Endodermal cell (in vitro differentiated cells): ENCODE results near the gene OR2D3. TPM values are rescaled to one million over a fixed set of nuclear protein-coding genes. Genes with fewer than 3 reads are reported as not detected.
"Not testable (repeated sequence)": the region's sequence is repeated elsewhere in the genome, so short reads cannot be mapped to it uniquely, and the experiment has no call there.

Experiments
- DNase-seq: peaks from one replicate; pipeline ENCODE4 v3.0.0-alpha.2; 2017
- H3K27ac ChIP-seq: 2 replicates; pipeline ENCODE4 v1.5.1; 2013; ENCODE audit warnings: mild to moderate bottlenecking, low read depth, low read length, moderate library complexity
- H3K27me3 ChIP-seq: 2 replicates; pipeline ENCODE4 v1.6.1; 2013; ENCODE audit warnings: mild to moderate bottlenecking, low read length, moderate library complexity; ENCODE audit not compliant: insufficient read depth, control insufficient read depth, poor library complexity, severe bottlenecking
- H3K36me3 ChIP-seq: 2 replicates; pipeline ENCODE4 v1.7.0; 2013; ENCODE audit warnings: mild to moderate bottlenecking, low read length, moderate library complexity; ENCODE audit not compliant: control insufficient read depth, insufficient read depth
- H3K4me1 ChIP-seq: one replicate; pipeline ENCODE4 v1.7.0; 2013; ENCODE audit warnings: low read length; ENCODE audit not compliant: control insufficient read depth, insufficient read depth
- H3K4me3 ChIP-seq: 2 replicates; pipeline ENCODE4 v1.5.1; 2013; ENCODE audit warnings: mild to moderate bottlenecking, low read length, moderate library complexity
- H3K9ac ChIP-seq: 2 replicates; pipeline ENCODE4 v1.6.1; 2013; ENCODE audit warnings: mild to moderate bottlenecking, low read length, moderate library complexity; ENCODE audit not compliant: poor library complexity, severe bottlenecking; ENCODE audit errors: extremely low read depth
- H3K9me3 ChIP-seq: 2 replicates; pipeline ENCODE4 v1.6.1; 2013; ENCODE audit warnings: mild to moderate bottlenecking, low read length, moderate library complexity; ENCODE audit not compliant: control insufficient read depth
- H3K27ac Mint-ChIP-seq: 2 replicates; pipeline ENCODE4 v1.8.0; 2020; ENCODE audit warnings: mixed read lengths
- H3K27me3 Mint-ChIP-seq: 2 replicates; pipeline ENCODE4 v1.8.0; 2021; ENCODE audit warnings: mild to moderate bottlenecking, mixed read lengths; ENCODE audit not compliant: insufficient read depth
- H3K36me3 Mint-ChIP-seq: 2 replicates; pipeline ENCODE4 v1.8.0; 2020; ENCODE audit warnings: low read depth, mixed read lengths
- H3K4me1 Mint-ChIP-seq: 2 replicates; pipeline ENCODE4 v1.8.0; 2020; ENCODE audit warnings: mixed read lengths
- H3K4me3 Mint-ChIP-seq: 2 replicates; pipeline ENCODE4 v1.8.0; 2020; ENCODE audit warnings: mild to moderate bottlenecking, moderate library complexity, mixed read lengths
- H3K9me3 Mint-ChIP-seq: 2 replicates; pipeline ENCODE4 v1.8.0; 2020; ENCODE audit warnings: mild to moderate bottlenecking, mixed read lengths
- WGBS, 2 experiments: methylation state at CpG; one replicate each; pipeline versions ENCODE4 v1.1.5 to v1.1.7; 2013; ENCODE audit warnings: missing lambda C conversion rate in 2 of 2, mixed read lengths in 1 of 2; ENCODE audit not compliant: insufficient coverage in 1 of 2, insufficient read length in 1 of 2; 5-methylcytosine and 5-hydroxymethylcytosine counted together
- total RNA-seq, 2 donors: library from RNA; stranded (reverse); fragmentation: NEBNext Ultra II Directional in 1 of 2; extraction: Animal tissue kit (Norgen Biotek cat#: 25700) in 1 of 2; gene quantifications; 2 replicates in 1 of 2; 3 replicates in 1 of 2; pipeline ENCODE4 v1.2.1, GENCODE V29; 2021
- TF ChIP-seq, protein P1 (sequence below): fragments of 200-600 bp; sonication (generic); conservative IDR thresholded peaks from 2 replicates; pipeline ENCODE4 v1.5.0; 2021; ENCODE audit warnings: antibody characterized with exemption, mild to moderate bottlenecking

Gene OR2D3
- total RNA-seq, 2 donors from 2014 or later = not detected

GRCh38 chr11:6900327-6900999, 20.3 kb upstream of the OR2D3 start:
- H3K27ac ChIP-seq = no peak overlapping the region
- H3K27me3 ChIP-seq = no peaks in the 10 kb centered on the region
- TF ChIP-seq, protein P1, sequence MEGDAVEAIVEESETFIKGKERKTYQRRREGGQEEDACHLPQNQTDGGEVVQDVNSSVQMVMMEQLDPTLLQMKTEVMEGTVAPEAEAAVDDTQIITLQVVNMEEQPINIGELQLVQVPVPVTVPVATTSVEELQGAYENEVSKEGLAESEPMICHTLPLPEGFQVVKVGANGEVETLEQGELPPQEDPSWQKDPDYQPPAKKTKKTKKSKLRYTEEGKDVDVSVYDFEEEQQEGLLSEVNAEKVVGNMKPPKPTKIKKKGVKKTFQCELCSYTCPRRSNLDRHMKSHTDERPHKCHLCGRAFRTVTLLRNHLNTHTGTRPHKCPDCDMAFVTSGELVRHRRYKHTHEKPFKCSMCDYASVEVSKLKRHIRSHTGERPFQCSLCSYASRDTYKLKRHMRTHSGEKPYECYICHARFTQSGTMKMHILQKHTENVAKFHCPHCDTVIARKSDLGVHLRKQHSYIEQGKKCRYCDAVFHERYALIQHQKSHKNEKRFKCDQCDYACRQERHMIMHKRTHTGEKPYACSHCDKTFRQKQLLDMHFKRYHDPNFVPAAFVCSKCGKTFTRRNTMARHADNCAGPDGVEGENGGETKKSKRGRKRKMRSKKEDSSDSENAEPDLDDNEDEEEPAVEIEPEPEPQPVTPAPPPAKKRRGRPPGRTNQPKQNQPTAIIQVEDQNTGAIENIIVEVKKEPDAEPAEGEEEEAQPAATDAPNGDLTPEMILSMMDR = peak; percentile 58
- no peaks in the 10 kb centered on the region for H3K9me3 ChIP-seq
- no peaks in the 10 kb centered on the region for H3K36me3 Mint-ChIP-seq
- no peaks in the 10 kb centered on the region for H3K36me3 ChIP-seq
- H3K4me3 ChIP-seq = no peak overlapping the region
- no peak overlapping the region for H3K9ac ChIP-seq
- peaks cover 18% of the 10 kb centered on the region for H3K9me3 Mint-ChIP-seq
- H3K27me3 Mint-ChIP-seq = no peaks in the 10 kb centered on the region
- H3K27ac Mint-ChIP-seq = no peak overlapping the region
- DNase-seq = no peak
- WGBS, 2 experiments = 50 to 92% methylated on average over 1 to 2 of the region's 2 CpGs
- H3K4me3 Mint-ChIP-seq = no peak overlapping the region
- no peaks in the 10 kb centered on the region for H3K4me1 Mint-ChIP-seq
- no peaks in the 10 kb centered on the region for H3K4me1 ChIP-seq

- not testable (repeated sequence) for H3K9me3 ChIP-seq, H3K4me1 ChIP-seq, DNase-seq, H3K4me1 Mint-ChIP-seq, H3K27ac Mint-ChIP-seq, H3K27me3 Mint-ChIP-seq, H3K36me3 Mint-ChIP-seq, H3K4me3 ChIP-seq, H3K27ac ChIP-seq, H3K4me3 Mint-ChIP-seq, H3K9ac ChIP-seq, H3K27me3 ChIP-seq, H3K36me3 ChIP-seq
- 81 to 99% methylated on average over 11 to 13 of the region's 13 CpGs for WGBS, 2 experiments
- H3K9me3 Mint-ChIP-seq = peaks cover 27% of the 10 kb centered on the region
Observed at GRCh38 chr11:6904804-6905203, 16.0 kb upstream of the OR2D3 start.

GRCh38 chr11:6911378-6911777, 9.4 kb upstream of the OR2D3 start:
- Mint-ChIP-seq H3K4me1 (no peaks in the 10 kb centered on the region), H3K27ac (no peak overlapping the region), H3K27me3 (no peaks in the 10 kb centered on the region), H3K9me3 (peaks cover 5% of the 10 kb centered on the region), H3K36me3 (no peaks in the 10 kb centered on the region), H3K4me3 (no peak overlapping the region)
- Histone ChIP-seq H3K9me3 (no peaks in the 10 kb centered on the region), H3K9ac (no peak overlapping the region), H3K36me3 (no peaks in the 10 kb centered on the region), H3K4me3 (no peak overlapping the region), H3K4me1 (no peaks in the 10 kb centered on the region), H3K27me3 (no peaks in the 10 kb centered on the region), H3K27ac (no peak overlapping the region)
- 89 to 99% methylated on average over 1 to 3 of the region's 3 CpGs for WGBS, 2 experiments
- TF ChIP-seq, protein P1 = no peak
- no peak for DNase-seq

DNA sequence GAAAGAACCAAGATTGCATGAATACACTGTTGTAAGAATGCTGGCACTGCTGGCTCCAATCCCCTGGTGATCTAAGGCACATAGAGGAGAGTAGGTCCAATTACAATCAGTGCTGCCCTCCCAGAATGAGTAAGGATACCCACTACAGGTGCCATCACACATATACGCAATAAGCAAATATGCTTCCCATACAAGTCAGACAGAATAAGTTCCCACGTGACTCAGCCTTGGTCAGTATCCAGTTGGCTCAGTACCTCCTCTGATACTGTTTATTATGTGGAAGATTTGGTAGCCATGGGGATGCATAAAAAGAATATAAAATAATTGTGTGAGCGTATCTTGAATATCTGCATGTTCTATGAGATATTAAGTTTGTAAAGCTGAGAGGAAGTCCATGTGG, 8.9 kb upstream of the OR2D3 start:
- Mint-ChIP-seq H3K27me3 (no peaks in the 10 kb centered on the region), H3K4me3 (no peak overlapping the region), H3K9me3 (peaks cover 5% of the 10 kb centered on the region), H3K4me1 (no peaks in the 10 kb centered on the region), H3K27ac (no peak overlapping the region), H3K36me3 (no peaks in the 10 kb centered on the region)
- no peak overlapping the region for H3K4me3 ChIP-seq
- H3K36me3 ChIP-seq = no peaks in the 10 kb centered on the region
- TF ChIP-seq, protein P1 = no peak
- no peaks in the 10 kb centered on the region for H3K4me1 ChIP-seq
- H3K9me3 ChIP-seq = no peaks in the 10 kb centered on the region
- DNase-seq = no peak
- H3K27ac ChIP-seq = no peak overlapping the region
- WGBS, 2 experiments = 91 to 97% methylated on average over 1 to 3 of the region's 3 CpGs
- no peak overlapping the region for H3K9ac ChIP-seq
- H3K27me3 ChIP-seq = no peaks in the 10 kb centered on the region
